ENCODE data around the gene PIK3R3.
"Not testable (repeated sequence)": the region's sequence is repeated elsewhere in the genome, so short reads cannot be mapped to it uniquely, and the experiment has no call there.

Gene PIK3R3

DNA sequence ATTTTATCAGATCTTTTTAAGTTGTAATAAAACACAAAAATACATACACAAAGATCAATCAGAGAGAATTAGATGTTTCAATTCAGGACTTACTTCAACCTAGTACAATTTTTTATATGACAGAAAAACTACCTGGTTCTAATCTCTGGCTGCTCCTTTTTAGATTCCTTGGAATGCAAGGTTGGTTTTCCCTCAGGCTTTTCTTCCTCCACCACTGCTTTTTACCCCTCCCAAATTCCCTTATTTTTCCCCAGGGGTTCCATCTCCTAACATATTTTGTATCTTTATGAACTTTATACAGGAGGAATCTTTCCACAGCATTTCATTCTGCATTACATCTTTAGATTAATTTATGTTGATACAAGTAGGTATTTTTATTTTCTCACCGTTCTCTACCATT lies 33.2 kb downstream of the PIK3R3 start:
- no peak for DNase-seq

- DNase-seq = no peak
Measured at GRCh38 chr1:46098027-46098712, 34.3 kb downstream of the PIK3R3 start.

DNA sequence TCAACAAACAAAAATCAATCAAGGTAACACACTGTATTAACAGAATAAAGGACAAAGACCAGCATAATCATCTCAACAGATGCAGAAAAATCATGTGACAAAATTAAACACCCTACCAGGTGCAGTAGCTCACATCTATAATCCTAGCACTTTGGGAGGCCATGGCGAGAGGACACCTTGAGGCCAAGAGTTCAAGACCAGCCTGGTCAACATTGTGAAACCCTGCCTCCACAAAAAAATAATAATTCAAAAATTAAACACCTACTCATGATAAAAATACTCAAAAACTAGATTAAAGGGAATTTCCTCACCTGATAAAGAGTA lies 35.3 kb downstream of the PIK3R3 start:
- no peak for DNase-seq

GRCh38 chr1:46096269-46097148 lies 35.9 kb downstream of the PIK3R3 start:
- no peak for DNase-seq

DNA sequence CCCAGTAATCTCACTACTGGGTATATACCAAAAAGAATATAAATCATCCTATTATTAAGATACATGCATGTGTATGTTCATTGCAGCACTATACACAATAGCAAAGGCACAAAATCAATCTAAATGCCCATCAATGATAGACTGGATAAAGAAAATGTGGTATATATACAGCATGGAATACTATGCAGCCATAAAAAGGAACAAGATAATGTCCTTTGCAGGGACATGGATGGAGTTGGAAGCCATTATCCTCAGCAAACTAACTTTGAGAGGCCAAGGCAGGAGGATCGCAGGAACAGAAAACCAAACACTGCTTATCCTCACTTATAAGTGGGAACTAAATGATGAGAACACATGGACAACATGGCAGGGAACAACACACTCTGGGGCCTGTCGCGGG lies 37.3 kb downstream of the PIK3R3 start:
- DNase-seq = not testable (repeated sequence)

GRCh38 chr1:46094471-46095005 lies 37.9 kb downstream of the PIK3R3 start:
- no peak for DNase-seq

DNA sequence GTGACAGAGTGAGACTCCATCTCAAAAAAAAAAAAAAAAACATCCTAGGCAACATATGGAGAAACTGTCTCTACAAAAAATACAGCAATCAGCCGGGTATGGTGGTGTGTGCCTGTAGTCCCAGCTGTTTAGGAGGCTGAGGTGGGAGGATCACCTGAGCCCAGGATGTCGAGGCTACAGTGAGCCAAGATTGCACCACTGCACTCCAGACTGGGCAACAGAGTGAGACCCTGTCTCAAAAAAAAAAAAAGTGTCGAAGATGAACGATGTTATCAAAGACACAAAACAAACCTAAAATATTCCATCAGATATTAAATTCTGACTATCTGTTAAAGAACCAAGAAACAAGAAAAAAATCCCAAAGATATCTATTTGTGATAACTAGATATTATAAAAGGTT lies 38.6 kb downstream of the PIK3R3 start:
- not testable (repeated sequence) for DNase-seq

GRCh38 chr1:46087891-46088290 lies 44.5 kb downstream of the PIK3R3 start:
- DNase-seq = no peak

DNA sequence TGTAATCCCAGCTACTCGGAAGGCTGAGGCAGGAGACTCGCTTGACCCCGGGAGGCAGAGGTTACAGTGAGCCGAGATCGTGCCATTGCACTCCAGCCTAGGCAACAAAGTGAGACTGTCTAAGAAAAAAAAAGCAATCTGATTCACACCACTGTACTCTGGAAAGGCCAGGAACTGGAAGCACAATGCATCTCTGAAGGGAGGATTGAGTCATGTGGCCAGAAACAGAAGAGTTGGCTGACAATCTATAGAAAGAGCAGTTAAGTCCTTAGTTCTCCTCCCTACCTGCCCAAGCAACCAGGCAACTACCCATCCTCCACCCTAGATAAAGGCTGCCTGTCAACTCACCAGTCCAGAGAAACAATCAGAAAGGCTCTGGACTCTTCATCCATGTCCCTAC lies 45.9 kb downstream of the PIK3R3 start:
- DNase-seq = no peak

DNA sequence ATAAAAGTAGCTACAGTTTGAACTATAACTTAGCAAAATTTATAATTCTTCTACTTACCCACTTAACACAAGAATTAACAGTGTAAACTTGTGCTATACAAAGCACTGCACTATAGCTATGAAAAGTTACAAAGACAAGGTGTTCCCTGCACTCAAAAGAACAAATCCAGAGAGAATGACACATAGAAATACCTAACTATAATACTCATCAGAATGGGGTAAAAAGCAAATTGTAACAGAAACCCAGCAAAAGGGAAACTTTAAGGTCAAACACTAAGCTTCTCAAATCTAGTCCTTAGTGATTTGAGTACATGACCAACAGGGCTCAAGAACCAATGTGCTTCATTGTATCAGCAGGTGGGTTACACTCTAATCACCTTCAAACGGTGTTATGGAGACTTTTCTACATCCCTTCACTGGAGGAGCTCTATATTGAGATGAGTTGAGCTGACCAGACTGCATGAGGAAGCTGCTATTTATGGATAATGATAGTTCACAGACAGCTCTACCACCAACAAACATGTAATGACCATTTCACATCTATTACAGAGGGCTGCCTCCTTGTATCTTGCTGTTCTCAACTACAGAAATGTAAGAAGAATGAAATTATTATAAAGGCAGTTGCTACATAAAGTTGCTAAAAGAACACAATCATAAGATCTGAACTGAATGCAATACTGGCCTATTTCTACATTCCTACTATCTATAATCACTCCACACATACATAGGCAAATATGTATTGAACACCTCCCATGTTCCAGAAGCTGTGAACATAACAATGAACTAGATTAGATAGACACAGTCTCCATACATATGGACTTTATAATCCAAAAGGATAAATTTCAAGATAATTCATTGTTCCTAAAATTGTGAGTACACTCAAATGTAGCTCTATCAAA lies 47.6 kb downstream of the PIK3R3 start:
- DNase-seq = no peak

GRCh38 chr1:46083579-46083978 lies 48.9 kb downstream of the PIK3R3 start:
- DNase-seq = no peak

- no peak for DNase-seq
Measured at GRCh38 chr1:46081619-46082018, 50.8 kb downstream of the PIK3R3 start.

DNA sequence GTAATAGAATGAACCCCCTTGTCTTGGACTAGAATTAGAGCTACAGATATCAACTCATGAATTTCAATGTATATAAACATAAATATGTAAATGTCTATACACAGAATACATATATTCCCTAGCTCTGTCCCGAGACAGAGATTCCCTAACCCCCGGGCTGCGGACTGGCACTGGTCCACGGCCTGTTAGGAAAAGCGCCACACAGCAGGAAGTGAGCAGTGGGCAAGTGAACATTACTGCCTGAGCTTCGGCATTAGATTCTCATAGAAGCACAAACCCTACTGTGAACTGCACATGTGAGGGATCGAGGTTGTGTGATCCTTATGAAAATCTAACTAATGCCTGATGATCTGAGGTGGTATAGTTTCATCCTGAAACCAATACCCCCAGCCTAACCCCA lies 51.2 kb downstream of the PIK3R3 start:
- no peak for DNase-seq

GRCh38 chr1:46080257-46080656 lies 52.2 kb downstream of the PIK3R3 start:
- DNase-seq = no peak

DNA sequence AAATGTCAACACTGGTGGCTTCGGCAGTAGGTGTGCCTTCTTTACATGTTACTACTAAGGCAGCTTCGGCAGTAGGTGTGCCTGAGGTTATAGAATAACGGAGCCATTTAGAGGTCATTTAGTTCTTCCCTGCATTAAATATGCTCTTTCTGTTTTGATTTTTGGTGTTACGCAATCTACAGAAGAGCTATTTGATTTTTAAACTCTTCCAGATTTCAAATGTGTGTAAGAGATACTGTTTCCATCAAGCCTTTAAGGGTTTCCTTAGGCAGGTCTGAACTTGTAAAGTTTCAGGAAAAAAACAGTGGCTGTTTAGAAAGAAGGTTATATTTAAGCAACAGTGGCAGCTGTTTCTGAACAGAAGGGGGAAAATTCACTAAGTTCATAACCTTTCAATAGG lies 54.8 kb downstream of the PIK3R3 start:
- no peak for DNase-seq

- no peak for DNase-seq
Measured at GRCh38 chr1:46076343-46076742, 56.1 kb downstream of the PIK3R3 start.

DNA sequence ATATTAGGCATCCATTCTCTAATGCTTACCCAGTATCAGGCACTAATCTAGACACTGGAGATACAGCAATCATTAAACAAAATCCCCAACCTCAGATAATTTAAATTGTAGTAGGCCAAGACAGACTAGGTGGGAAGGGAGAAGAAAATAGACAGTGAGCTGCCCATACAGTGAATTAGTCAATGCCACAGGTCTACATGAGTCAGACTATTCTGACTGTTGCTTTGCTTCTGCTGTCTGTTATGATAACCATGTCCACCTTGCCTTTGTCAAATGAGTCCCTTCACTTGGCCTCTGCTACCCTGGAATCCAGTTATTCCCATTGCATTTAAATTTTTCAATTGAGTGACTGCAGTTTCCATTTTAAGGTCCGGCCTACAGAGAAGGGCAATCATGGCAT lies 59.5 kb downstream of the PIK3R3 start:
- DNase-seq = no peak

- DNase-seq = peak; percentile 93
Measured at GRCh38 chr1:46070164-46070814, 62.1 kb downstream of the PIK3R3 start.

GRCh38 chr1:46068525-46068924 lies 63.9 kb downstream of the PIK3R3 start:
- no peak for DNase-seq

DNA sequence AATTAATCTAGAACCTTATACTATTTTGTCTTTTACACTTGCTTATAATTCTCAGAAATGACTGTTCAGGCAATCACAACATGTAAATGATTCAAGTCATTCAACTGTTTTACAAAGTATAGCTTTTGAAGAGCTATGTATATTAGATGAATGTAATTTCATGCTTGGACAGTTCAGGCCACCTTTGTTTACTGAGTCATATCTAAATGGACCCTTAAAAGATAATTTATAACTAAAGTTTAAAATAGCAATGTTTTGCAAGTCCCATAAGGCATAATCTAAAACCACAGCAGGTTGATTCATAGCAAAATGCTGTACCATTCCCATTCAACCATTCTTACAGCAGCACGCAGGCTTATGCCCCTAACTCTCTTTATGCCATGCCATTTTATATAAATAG lies 64.8 kb downstream of the PIK3R3 start:
- no peak for DNase-seq

- peak; percentile 35 for DNase-seq
Measured at GRCh38 chr1:46065405-46065804, 67.0 kb downstream of the PIK3R3 start.

DNA sequence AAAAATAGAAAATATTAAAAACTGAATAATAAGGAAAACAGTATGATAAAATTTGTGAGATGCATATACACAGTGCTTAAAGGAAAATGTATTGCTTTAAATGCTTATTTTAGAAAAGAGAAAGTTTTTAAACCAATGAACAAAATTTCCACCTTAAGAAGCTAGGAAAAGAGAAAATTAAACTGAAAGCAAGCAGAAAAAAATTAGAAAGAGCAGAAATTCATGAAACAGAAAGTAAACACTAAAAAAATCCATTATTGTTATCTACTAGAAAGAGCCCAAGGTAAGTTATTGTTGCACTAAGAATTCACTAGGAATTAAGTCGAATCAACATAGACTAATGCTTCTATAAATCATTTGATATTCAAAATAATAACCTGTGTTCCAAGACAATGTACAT lies 67.7 kb downstream of the PIK3R3 start:
- DNase-seq = no peak
